ENCODE results near the gene C4orf50.
"Not testable (repeated sequence)": the region's sequence is repeated elsewhere in the genome, so short reads cannot be mapped to it uniquely, and the experiment has no call there.

Gene C4orf50

DNA sequence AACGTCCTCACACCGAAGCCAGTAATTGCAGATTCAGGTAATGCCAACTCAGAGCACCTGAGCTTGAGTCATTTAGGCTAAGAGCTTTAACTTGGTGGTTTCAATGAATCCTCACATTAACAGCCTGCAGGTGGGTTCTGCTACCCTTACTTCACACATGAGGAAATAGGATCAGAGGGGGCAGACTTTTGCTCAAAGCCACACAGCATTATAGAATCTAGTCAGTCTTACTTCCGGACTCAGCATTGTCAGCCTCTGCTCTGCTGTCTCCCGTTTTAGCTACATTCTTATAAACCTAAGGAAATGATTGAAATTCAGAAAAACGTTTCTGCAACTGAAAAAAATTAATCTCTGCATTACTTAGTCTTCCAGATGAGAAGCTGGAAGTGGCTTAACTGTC is 6.0 kb downstream of the C4orf50 start:
- no peak for DNase-seq

DNA sequence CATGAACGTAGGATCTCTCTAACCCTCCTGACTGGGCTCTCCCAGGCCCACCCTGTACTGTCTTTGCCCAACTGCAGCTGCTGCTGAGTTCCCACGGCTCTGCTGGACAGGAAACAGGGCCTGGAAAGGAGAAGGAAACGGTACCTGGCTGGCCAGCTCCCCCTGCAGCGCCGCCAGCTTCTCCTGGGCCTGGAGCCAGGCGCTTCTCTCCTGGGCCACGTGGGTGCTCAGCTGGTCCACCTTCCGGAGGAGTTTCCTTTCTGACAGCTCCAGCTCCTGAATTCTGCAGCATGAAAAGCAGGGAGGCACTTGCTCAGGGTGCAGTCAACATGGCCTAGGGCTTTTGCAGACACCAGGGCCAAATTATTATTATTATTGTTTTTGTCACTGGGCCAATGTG is 6.5 kb downstream of the C4orf50 start:
- DNase-seq = peak; percentile 23

DNA sequence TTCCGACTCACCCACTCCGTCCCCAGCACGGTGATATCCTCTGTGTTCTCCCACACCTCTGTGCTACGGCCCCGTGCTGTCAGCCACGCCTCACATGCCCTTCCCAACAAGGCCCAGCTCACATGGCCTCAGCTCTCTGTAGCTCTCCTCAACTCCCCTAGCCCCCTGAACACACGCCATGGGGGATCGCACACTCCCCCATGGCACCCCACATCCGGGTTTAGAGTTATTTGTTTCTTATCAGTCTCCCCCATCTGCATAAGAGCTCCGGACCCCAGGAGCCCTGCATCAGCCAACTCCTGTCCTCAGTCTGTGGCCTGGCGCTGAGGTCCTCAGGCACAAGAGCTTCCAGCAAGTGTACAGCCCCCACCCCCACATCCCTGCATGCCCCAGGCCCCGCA is 7.0 kb downstream of the C4orf50 start:
- no peak for DNase-seq

DNA sequence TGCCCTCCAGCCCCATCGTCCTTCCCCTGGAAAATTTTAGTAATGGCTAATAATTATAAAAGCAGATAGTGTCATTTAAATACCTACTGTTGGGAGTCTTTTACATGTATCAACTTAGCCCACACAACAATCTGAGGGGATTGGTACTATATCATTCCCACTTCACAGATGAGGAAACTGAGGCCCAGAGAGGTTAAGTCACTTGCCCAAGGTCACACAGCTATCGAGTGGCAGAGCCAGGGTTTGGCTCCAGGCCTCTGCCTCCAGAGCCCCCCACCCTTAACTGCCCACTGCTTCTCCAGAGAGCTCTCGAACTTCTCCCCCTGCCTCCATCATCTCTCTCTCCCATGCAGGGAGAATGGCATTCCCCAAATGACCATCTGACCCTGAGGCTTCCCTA is 7.4 kb downstream of the C4orf50 start:
- no peak for DNase-seq

DNA sequence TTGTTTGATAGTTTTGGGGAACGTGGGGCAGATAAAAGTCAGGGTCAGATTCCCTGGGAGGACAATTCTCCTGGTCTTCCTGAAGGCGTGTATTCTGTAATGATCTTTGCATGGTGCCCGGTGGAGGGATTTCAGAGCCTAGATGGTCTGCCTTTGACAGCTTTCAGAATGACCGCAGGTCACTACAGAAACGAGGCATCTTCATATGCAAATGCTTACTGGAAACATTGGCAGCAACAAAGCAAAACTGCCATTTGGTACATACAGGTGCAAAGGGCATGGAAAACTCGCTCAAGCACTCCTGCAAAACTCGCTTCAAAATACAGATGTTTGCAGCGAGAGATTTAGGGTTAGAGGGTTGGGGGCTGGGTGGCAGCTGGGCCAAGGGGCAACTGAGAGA is 8.8 kb downstream of the C4orf50 start:
- DNase-seq = no peak

DNA sequence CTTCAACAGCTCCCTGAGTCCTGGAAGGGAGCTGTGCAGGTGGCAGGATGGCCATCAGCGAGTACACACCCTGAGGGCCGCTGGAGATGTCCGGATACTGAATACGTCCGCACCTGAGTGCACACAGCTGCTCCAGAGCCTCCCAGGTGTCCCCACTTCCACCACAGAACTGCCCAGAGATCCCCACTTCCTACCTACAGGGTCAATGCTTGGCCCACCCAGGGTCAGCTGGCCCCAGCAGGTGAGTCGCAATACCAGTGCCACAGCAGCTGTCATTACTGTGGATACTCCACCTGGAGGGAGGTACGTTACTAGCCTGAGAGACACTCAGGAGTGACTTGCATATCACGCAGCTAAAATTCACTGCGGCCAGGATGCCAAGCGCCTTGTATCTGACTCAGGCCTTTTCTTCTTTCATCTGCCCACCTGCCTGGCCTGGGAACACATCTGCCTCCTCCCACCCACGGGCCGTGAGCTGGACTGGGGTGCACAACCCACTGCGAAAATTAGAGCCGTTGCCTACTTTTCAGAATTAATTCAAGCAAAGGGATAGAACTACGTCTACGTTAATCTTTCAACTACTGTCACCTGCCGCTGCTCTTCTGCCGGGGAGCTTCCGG is 9.4 kb downstream of the C4orf50 start:
- no peak for DNase-seq

DNA sequence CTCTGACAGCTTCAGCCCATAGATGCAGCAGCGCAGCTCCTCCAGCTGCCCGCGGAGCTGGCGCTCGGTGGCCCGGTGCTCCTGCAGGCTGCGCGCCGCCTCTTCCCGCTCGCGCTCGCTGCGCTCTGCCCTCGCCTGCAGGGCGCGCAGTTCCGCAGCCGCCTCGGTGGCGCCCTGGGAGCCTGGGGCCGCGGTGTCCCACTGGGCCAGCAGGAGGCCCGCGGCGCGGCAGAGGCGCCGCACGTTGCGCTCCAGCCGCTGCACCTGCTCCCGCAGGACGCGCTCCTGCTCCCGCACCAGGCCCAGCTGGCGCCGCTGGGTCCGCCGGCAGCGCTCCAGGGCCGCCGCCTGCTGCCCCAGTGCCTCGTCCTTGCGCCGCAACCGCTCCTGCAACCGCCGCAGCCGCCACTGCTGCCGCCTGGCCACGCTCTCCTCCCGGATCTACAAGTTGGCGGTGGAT is 10.1 kb downstream of the C4orf50 start:
- DNase-seq = no peak

DNA sequence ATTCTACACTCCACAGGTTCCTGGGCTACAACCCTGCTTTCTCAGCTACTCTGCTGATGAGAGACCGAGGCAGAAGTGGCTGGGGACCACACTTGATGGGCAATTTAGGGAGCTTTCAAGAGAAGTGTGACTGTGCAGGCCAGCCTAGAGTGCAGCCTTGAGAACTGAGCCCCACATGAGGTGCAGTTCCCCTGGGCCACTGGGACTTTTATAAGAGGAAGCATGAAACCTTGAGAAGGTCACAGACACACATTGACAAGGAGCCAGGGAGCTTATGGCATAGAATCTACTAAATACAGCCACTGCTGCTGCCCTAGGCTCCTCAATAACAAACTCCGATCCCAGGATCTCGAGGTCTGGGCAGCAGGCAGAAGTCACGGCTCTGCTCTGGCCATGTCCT is 13.1 kb downstream of the C4orf50 start:
- no peak for DNase-seq

DNA sequence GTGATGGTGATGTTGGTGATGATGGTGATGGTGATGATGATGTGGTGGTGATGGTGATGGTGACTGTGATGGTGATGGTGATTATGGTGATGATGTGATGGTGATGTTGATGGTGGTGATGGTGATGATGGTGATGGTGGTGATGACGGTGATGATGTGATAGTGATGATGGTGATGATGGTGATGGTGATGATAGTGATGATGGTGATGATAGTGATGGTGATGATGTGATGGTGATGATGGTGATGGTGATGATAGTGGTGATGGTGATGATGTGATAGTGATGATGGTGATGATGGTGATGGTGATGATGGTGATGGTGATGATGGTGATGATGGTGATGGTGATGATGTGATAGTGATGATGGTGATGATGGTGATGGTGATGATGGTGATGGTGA is 14.7 kb downstream of the C4orf50 start:
- not testable (repeated sequence) for DNase-seq

DNA sequence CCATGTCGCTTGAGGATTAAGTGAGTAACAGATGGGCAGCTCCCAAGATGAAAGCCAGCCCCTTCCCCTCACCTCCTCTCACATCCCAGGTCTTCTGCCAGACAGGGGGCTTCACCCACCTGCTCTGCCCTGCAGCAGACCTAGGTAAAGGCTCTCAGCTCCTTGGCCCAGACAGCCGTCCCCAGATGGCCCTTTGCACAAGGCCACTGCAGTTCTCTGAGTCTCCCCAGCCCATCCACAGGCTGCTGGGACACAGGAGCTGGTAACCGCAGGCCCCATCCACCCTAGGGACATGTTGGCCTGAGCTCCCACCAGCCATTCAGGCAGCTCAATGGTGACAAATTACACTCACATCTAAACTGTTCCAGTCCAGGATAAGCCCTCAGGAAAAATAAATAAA is 15.3 kb downstream of the C4orf50 start:
- DNase-seq = no peak

DNA sequence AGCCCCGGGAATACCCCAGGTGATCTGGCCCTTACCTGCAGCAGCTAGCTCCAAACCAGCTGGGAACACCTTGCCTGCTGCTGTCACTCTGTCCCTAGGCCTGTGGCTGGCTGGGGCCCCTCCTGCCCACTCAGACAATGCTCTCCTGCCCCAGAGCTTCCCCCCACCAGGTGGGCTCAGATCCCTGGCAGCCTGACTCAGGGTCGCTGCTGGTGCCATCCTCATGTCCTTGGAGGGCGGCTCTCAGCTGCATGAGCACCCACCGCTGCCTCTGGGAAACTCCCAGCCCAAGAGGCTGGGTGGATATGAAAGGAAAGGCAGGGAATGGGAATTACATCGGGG is 15.8 kb downstream of the C4orf50 start:
- no peak for DNase-seq

DNA sequence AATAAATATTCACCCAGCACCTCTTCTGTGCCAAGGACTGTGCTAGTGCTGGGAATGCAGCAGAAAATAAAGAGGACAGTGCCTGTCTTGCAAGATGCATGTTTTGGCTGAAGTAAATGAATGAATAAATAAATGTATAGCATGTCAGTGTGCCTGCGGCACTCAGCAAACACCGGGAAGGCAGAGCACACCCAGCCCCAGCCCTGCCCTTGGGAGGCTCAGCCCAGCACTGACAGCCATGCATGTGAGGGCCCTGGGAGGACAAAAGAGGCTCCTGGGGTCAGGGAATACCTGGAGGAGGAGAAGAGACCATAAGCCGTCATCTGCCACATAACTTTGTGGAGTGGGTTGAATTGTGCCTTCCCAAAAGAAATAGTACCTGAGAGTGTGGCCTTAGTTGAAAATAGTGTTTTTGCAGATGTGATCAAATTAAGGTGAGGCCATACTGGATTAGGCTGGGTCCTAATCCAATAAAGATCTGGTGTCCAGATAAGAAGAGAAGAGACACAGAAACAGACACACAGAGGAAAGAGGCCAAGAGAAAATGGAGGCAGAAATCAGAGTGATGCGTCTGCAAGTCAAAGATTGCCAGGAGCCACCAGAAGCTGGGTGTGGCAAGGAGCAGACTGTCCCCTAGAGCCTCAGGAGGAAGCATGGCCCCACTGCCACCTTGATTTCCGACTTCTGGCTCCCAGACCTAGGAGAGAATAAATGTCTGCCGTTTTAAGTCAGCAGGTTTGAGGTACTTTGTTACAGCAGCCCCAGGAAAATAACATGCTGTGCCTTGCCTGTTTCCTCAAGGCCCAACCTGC is 16.3 kb downstream of the C4orf50 start:
- DNase-seq = no peak

DNA sequence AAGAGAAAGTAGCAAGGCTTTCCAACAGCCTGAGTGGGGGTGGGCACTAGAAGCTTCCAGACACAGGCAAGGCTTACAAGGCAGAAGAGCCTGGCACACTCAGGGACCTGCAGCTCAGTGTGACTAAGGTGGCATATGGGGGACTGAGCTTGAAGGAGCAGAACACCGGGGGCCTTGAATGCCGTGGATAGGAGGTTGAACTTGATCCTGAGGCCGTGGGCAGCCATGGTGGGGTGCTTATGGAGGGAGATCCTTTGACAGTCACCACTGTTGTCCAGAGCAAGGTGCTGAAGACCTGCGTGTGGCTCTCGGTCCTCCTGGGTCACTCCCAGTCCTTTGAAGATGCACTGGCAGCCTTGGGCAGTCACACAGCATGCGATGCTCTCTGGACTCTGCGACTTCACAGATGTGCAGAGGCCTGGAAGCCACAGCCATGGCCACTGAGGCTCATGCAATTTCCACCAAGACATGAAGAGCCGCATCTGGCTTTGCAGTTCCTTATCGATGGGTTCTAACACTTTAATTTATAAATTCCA is 18.3 kb downstream of the C4orf50 start:
- DNase-seq = no peak

DNA sequence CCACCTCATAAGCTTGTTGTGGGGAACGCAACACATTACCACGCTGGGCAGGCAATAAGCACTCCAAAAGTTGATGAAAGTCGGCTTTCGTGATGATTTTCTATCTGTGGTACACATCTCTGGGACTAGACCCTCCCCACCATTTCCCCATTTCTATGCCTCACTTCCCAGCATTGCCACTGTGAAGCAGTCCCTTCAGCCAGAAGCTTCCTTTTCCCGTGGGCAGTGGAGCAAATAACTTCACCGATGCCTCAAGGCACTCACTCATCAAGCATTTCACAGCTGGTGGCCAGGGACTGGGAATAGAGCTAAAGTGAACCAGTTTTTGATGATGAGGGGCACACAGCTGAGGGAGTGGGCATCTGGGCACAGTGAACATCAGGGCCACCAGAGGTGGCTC is 18.9 kb downstream of the C4orf50 start:
- DNase-seq = no peak

DNA sequence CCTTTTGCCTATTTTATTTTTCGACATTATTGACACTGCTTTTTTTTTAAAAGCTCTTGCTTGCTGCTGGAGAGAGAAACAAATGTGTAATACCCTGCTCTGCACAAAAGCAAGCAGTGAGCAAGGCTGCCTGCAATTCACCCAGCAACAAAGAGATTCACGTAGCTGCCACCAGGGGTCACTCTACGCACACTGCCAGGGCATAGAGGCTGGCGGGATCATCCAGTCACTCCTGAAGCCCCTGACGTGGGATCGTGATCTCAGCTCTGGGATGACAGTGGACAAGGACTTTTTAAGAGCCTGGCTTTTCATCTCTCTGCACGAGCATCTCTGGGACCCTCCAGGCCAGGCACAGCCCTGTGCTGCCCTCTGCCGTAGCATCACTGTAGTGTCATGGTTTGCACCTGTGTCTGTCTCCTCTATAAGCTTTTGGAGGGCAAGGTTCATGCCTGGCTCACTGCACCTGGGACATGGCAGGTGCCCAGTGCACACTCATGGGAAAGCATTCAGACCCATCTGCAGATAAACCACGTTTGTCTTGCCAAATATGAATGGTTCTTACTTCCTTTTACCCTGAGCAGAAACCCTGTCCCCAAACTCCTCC is 19.8 kb downstream of the C4orf50 start:
- DNase-seq = peak; percentile 52

DNA sequence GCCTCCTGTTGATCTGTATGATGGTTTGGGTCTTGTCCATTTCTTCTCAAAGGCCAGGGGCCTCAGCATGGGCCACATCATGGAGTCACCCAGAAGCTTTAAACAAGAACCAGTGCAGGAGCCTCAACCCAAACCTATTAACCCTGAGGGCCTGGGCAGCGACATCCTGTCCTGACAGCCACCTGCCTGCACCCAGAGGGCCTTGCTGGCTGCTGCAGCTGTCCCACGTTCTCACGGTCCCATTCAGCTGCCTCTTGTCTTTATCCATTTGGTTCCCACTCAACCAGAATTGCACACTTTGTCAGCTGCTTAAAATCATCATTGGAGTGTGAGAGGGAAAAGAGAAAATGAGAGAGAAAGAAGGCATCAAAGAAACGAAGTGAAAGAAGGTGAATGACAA is 21.6 kb downstream of the C4orf50 start:
- no peak for DNase-seq

DNA sequence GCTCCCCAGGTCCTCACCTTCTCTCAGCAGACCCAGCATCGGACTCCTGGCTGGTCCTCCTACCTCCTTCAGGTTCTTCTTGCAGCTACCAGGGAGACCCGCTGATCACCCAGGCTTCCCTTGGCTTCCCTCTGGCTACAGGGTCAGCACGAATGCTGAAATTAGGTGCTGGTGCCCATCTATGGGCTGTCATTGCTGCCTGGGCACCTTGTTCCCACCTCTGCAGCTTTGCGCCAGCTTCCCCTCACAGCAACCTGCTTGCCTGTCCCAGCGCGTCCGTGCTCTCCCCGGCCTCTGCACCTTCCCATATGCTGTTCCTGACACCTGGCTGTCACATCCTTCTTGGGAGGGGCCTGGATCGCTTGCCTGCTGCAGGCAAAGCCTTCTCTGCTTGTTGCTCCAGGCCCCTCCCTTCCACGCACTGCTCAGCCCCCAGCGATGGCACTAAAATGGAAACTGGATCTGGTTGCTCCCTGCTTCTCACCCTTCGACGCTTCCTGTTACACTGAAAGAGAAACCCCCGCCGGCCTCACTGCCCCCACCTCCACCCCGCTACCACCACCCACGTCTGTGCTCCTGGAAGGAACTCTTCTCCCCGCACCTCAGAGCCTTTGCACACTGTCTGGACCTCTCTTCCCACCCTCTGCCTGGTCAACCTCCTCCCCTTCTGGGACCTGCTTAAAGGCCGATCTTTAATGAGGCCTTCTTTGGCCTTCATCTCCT is 22.2 kb downstream of the C4orf50 start:
- no peak for DNase-seq

DNA sequence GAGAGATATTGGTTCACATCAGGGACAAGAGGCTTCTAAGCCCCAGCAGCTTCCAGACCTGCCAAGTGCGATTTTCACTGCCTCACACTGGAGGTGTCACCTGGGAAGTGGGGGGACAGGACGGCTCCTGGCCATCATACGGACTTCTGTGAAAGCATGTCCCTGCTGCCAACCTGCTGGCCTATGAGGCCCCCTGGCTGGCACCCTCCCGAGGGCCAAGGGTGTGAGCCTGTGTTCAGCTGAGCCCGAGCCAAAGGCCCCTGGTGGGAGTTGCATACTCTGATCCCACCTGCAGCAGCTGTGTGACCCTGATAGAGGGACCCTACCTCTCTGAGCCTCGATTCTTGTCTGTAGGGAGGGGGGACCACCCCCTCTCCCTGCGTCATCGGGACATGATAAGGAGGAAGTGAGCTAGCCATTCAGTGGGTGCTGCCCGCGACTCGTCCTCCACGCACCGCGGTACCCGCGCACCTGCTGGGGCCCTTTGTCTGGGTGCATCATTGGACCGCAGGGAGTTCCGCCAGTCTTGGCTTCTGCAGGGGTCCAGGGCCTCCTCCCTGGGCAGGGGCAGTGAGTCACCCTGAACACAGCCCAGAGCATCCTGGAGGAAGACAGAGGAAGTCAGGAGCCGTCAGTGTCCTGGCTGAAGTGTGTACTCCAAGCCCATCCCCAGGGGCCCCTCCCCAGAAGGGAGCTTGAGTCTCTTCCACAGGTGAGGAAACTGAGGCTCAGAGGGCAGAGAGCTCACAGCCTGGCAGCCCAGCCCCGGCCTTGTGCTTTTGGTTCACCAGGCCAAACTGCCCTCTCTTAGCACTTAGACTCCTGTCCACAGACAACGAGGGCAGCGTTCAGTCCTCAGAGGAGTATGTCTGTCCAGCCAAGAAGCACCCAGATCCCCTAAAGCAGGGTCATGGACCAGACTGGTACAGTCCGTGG is 24.1 kb downstream of the C4orf50 start:
- no peak for DNase-seq

DNA sequence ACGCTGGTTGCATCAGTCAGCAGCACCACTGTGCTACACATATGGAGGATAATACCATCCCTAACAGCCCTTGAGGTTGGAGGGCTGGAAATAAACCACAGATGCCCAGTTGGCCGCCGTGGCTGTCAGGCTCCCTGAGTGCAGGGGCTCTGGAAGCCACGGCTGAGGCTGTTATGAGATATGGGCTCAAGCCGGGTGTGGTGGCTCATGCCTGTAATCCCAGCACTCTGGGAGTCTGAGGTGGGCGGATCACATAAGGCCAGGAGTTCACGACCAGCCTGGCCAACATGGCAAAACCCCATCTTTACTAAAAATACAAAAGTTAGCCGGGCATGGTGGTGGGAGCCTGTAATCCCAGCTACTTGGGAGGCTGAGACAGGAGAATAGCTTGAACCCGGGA is 24.9 kb downstream of the C4orf50 start:
- DNase-seq = not testable (repeated sequence)

DNA sequence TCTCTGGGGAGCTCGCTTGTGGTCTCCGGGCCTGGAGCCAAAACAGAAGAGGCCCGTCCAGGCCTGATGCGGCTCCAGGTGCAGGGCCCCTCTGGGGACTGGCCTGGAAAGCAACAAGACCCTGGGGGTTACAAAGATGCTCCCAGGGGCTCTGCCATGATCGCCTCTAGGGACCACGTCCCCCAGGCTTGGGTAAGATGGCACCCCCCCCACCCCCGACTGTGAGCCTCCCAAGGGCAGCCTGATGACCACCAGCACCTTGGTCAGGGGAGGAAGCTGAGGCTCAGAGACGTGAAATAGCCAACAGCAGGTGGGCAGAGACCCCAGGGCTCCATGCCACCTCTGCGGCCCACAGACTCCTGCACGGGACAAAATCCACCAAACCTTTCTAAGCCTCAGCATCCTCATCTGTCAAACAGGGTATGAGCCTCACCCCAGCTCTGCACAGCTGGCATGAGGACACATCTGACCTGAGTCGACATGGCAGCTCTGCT is 25.4 kb downstream of the C4orf50 start:
- no peak for DNase-seq

DNA sequence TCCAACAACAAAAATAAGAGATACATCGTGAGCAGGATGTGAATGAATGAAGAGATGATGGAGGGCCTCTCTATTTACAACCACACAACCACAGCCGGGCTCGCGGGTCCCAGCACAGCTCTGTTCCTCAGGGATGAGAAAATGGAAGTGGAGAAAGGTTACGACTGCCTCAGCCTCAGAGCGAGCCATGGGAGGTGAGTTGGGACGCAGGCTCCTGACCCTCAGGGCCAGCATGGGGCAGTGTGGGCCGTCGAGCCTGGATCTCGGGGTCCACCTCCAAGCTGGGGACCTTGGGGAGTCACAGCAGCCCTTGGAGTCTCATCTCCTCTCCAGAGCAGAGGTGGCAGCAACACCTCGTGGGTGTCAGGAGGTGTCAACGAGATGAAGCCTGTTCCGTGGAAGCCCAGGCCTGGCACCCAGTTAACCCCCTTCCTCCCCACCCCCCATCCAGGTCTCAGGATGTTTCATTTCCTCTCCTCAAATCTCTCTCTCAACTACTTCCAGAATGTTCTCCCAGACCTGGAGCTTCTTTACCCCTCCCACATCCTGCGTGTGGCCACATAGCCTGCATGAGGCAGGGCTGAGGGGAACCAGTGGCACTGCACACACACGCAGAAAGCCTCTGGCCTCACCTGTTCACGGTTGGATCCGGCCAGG is 25.9 kb downstream of the C4orf50 start:
- no peak for DNase-seq

DNA sequence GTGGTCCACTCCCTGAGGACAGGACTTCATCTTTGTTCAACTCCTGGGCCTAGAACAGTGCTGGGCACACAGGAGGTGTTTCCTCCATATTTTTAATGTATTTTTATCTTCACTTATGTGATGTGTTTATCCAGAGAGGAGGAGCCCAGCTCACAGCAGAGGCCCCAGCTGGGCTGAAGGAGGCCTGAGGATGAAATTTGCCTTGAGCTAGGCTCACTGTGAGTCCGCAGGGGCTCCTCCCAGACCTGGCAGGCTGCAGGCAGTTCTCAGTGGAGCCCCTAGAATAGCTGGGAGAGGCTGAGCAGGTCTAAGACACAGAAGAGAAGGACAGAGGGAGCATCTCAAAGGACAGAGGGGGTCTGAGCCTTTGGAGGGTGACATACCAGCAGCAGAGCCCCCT is 26.8 kb downstream of the C4orf50 start:
- no peak for DNase-seq

Data from NCI-H774 (cell line).